GM12865 (cell line): ENCODE measurements around the gene ZSCAN22.

Experiments used
- DNase-seq: peaks from one replicate; pipeline ENCODE4 v3.0.0; 2010; ENCODE audit warnings: low read depth
- H3K4me3 ChIP-seq: 2 replicates; pipeline ENCODE4 v1.5.1; 2011; ENCODE audit warnings: mild to moderate bottlenecking, low read depth, low read length, control low read depth
- TF ChIP-seq, protein P1 (sequence below): IDR thresholded peaks from 2 replicates; pipeline ENCODE4 v1.5.1; 2011; ENCODE audit warnings: low read length, control low read depth, low read depth, inconsistent platforms; ENCODE audit not compliant: insufficient read depth; ENCODE audit errors: missing control alignments

The ZSCAN22 gene

DNA sequence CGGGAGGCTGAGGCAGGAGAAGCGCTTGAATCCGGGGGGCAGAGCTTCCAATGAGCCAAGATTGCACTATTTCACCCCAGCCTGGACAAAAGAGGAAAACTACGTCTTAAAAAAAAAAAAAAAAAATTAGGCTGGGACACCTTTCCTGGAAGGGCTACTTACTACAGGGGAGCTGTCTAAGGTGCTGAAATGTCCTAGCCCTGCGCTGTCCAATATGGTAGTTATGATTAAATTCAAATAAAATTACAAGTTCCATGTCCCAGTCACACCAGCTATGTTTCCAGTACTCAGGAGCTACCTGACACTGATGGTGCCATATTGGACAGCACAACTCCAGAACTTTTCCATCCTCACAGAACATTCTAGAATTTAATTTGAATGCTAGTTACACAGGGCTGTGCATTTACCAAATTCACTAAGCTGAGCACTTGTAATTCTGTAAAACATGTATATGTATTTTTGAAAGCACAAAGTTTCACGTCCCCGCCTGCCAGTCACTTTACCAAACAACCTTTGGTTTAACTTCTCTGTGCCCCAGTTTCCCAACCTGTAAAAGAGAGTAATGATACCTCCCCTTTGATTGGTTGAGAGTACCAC is 9.2 kb upstream of the ZSCAN22 start:
- H3K4me3 ChIP-seq: no peak overlapping the region
- DNase-seq: peak; percentile 20
- TF ChIP-seq, protein P1, sequence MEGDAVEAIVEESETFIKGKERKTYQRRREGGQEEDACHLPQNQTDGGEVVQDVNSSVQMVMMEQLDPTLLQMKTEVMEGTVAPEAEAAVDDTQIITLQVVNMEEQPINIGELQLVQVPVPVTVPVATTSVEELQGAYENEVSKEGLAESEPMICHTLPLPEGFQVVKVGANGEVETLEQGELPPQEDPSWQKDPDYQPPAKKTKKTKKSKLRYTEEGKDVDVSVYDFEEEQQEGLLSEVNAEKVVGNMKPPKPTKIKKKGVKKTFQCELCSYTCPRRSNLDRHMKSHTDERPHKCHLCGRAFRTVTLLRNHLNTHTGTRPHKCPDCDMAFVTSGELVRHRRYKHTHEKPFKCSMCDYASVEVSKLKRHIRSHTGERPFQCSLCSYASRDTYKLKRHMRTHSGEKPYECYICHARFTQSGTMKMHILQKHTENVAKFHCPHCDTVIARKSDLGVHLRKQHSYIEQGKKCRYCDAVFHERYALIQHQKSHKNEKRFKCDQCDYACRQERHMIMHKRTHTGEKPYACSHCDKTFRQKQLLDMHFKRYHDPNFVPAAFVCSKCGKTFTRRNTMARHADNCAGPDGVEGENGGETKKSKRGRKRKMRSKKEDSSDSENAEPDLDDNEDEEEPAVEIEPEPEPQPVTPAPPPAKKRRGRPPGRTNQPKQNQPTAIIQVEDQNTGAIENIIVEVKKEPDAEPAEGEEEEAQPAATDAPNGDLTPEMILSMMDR: no peak

DNA sequence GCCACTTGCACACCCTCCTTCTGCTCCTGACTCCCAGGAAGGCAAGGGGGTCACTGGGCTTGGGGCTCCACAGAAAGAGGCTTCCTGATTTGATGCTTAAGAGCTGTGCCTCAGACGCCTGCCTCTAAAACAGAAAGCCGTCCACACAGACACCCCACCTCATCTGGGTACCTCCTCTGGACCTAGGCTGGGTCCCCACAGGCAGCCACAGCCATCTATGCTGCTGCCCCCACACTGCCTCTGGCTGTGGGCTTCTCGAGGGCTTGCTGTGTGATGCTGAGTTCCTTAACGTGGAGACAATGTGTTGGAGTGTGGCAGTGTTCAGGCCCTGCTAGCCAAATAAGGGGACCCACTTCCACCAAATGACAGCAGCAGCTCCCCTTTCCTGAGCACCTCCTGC is 8.5 kb upstream of the ZSCAN22 start:
- DNase-seq: no peak
- H3K4me3 ChIP-seq: no peak overlapping the region
- TF ChIP-seq, protein P1: no peak

DNA sequence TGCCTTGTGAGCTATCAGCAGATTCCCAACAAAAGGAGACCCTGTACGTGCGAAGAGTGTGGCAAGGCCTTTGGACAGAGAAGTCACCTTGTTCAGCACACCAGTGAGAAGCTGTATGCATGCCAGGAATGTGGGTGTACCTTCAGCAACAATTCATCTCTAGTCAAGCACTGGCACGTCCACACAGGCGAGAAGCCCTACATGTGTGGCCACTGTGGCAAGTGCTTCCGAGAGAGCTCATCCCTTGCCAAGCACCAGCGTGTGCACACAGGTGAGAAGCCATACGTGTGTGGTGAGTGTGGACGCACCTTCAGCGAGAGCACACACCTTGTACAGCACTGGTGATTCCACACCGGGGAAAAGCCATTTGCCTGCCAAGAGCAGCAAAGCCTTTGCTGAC is 7.6 kb upstream of the ZSCAN22 start:
- TF ChIP-seq, protein P1: no peak
- H3K4me3 ChIP-seq: no peak overlapping the region
- no peak for DNase-seq

DNA sequence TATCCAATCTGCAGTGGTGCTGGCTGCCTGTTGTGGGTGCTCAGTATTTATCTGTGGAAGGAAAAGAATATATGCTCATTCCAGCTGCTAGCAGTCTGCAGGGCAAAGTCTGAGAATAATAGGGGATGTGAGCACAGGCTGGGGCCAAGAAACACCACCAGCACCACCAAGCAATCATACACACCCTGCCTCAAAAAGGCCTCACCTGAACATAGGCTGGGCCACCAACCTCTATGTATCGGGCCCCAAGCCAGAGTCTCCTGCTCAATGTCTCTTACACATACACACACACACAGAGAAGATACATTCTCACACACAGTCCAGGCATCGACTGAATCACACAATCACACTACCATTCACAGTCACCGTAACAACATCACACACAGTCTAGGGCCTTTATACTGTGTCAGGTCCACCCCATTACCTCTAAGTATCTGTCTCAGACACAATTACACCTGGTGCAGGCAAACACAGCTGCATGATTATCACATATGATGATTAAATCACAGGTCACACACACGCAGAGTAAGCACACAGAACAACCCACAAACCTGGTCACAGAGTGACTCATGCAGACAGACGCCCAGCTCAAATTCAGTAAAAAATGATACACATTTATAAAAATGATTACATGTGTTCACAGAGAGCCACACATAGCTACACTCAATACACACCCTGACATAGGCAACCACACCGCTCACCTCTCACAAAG is 1.3 kb upstream of the ZSCAN22 start:
- TF ChIP-seq, protein P1: no peak
- H3K4me3 ChIP-seq: peak overlapping the region; percentile 67
- DNase-seq: no peak

DNA sequence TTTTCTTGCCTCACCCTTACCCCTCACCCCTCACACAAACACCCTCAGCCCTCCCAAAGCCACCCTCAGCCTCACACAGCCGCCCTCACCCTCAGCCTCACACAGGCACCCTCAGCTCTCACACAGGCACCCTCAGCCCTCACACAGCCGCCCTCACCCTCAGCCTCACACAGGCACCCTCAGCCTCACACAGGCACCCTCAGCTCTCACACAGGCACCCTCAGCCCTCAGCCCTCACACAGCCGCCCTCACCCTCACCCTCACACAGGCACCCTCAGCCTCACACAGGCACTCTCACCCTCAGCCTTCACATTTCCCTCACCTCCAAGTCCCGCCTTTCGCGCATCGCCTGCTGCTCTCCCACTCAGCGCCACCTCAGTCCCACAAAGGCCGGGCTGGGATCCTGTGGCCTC is 287 bp upstream of the ZSCAN22 start:
- TF ChIP-seq, protein P1: no peak
- no peak for DNase-seq
- H3K4me3 ChIP-seq: peak overlapping the region; percentile 67

DNA sequence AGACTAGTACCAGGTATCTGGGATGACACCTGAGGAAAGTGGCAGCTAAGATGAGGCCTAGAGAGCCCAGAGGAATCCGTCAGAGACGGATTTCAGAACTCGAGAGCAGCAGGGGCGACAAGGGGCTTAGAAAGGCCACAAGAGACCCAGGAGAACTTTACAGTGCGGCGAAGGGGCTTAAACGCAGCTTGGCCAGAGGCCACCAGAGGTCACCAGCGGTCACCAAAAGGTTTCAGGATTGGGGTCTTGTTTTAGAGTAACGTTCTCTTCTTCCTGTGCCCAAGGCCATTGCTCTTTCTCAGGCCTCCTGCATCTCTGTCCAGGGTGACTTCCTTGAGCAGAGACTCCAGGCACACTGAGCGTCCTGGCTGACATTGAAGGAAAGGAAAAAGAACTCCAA is 2.2 kb downstream of the ZSCAN22 start:
- peak; percentile 46 for DNase-seq
- no peak overlapping the region for H3K4me3 ChIP-seq
- TF ChIP-seq, protein P1: peak; percentile 42
